Neural cell (in vitro differentiated cells): ENCODE measurements around the gene OSBPL5. TPM values are rescaled to one million over a fixed set of nuclear protein-coding genes. Genes with fewer than 3 reads are reported as not detected.

ENCODE experiments used
- H2AFZ ChIP-seq: fragments of 200-600, 300-800 bp; sonication (generic), shearing (Covaris generic); 2 replicates; pipeline ENCODE4 v1.6.0; 2014; ENCODE audit warnings: low read depth, mild to moderate bottlenecking, antibody characterized with exemption, low read length, moderate library complexity
- H3F3A ChIP-seq: fragments of 200-600 bp; shearing (Covaris generic); 2 replicates; pipeline ENCODE4 v1.6.1; 2016; ENCODE audit warnings: mild to moderate bottlenecking, moderate library complexity, mixed read lengths, antibody characterized with exemption, low read length; ENCODE audit not compliant: insufficient read depth, poor library complexity, severe bottlenecking
- H3K27ac ChIP-seq: fragments of 200-600, 300-800 bp; sonication (generic), shearing (Covaris generic); 2 replicates; pipeline ENCODE4 v1.5.1; 2014; ENCODE audit warnings: mild to moderate bottlenecking, low read length, moderate library complexity
- H3K27me3 ChIP-seq: fragments of 300-800, 200-600 bp; sonication (generic), shearing (Covaris generic); 2 replicates; pipeline ENCODE4 v1.6.0; 2014; ENCODE audit warnings: mild to moderate bottlenecking, low read depth, low read length, moderate library complexity; ENCODE audit not compliant: insufficient read depth
- H3K36me3 ChIP-seq: fragments of 300-800, 200-600 bp; sonication (generic), shearing (Covaris generic); 2 replicates; pipeline ENCODE4 v1.5.1; 2014; ENCODE audit warnings: mild to moderate bottlenecking, antibody characterized with exemption, low read length, moderate library complexity; ENCODE audit not compliant: insufficient read depth
- H3K4me2 ChIP-seq: fragments of 300-800, 200-600 bp; sonication (generic), shearing (Covaris generic); 2 replicates; pipeline ENCODE4 v1.6.0; 2014; ENCODE audit warnings: mild to moderate bottlenecking, low read length
- H3K4me3 ChIP-seq: fragments of 300-800, 200-600 bp; sonication (generic), shearing (Covaris generic); 2 replicates; pipeline ENCODE4 v1.5.1; 2014; ENCODE audit warnings: mild to moderate bottlenecking, low read length, moderate library complexity
- H3K79me2 ChIP-seq: fragments of 200-600 bp; shearing (Covaris generic); replicated peaks from 2 replicates; pipeline ENCODE4 v1.6.0; 2014; ENCODE audit warnings: mild to moderate bottlenecking, low read length, moderate library complexity; ENCODE audit not compliant: insufficient read depth
- H3K9ac ChIP-seq: fragments of 300-800, 200-600 bp; sonication (generic), shearing (Covaris generic); 2 replicates; pipeline ENCODE4 v1.6.1; 2016; ENCODE audit warnings: mild to moderate bottlenecking, low read length, mixed read lengths
- H3K9me2 ChIP-seq: fragments of 200-600 bp; shearing (Covaris generic); 2 replicates; pipeline ENCODE4 v1.6.1; 2016; ENCODE audit warnings: mild to moderate bottlenecking, low read length, mixed read lengths; ENCODE audit not compliant: insufficient read depth
- H3K9me3 ChIP-seq: fragments of 200-600, 300-800 bp; sonication (generic), shearing (Covaris generic); 2 replicates; pipeline ENCODE4 v1.6.1; 2016; ENCODE audit warnings: mild to moderate bottlenecking, mixed run types, low read length, moderate library complexity, mixed read lengths
- H4K20me1 ChIP-seq: fragments of 200-600 bp; shearing (Covaris generic); 2 replicates; pipeline ENCODE4 v1.6.1; 2016; ENCODE audit warnings: mild to moderate bottlenecking, mixed run types; ENCODE audit not compliant: insufficient read depth
- EP300 ChIP-seq: fragments of 450-650 bp; conservative IDR thresholded peaks from 2 replicates; pipeline ENCODE4 v1.6.1; 2014; ENCODE audit warnings: antibody characterized with exemption, mild to moderate bottlenecking, moderate library complexity; ENCODE audit not compliant: poor library complexity, severe bottlenecking
- EZH2 ChIP-seq: fragments of 200-600, 300-800 bp; shearing (Covaris generic), sonication (generic); IDR thresholded peaks from 2 replicates; pipeline ENCODE4 v1.6.1; 2014; ENCODE audit warnings: antibody characterized with exemption, low read length, borderline replicate concordance, mild to moderate bottlenecking; ENCODE audit not compliant: insufficient read depth, poor library complexity, severe bottlenecking
- MXI1 ChIP-seq: fragments of 450-650 bp; conservative IDR thresholded peaks from 2 replicates; pipeline ENCODE4 v1.6.1; 2014; ENCODE audit warnings: antibody characterized with exemption, mild to moderate bottlenecking; ENCODE audit not compliant: poor library complexity, severe bottlenecking
- POLR2AphosphoS5 ChIP-seq: IDR thresholded peaks from 2 replicates; pipeline ENCODE4 v1.6.1; 2012
- RAD21 ChIP-seq: fragments of 450-650 bp; conservative IDR thresholded peaks from 2 replicates; pipeline ENCODE4 v1.6.1; 2014; ENCODE audit warnings: antibody characterized with exemption, mild to moderate bottlenecking, moderate library complexity
- SMC3 ChIP-seq: fragments of 450-650 bp; conservative IDR thresholded peaks from 2 replicates; pipeline ENCODE4 v1.6.1; 2014; ENCODE audit warnings: antibody characterized with exemption, mild to moderate bottlenecking, moderate library complexity; ENCODE audit not compliant: poor library complexity
- TAF1 ChIP-seq: IDR thresholded peaks from 2 replicates; pipeline ENCODE4 v1.6.1; 2012; ENCODE audit warnings: low read depth
- polyA plus RNA-seq: library from polyadenylated mRNA; depleted of rRNA; stranded (reverse); fragments of >200 nt; gene quantifications from 2 replicates; pipeline ENCODE4 v1.2.3, GENCODE V29; 2014
- TF ChIP-seq, protein P1 (sequence below): IDR thresholded peaks from 2 replicates; pipeline ENCODE4 v1.6.1; 2012; ENCODE audit warnings: borderline replicate concordance
- TF ChIP-seq, protein P2 (sequence below): fragments of 450-650 bp; IDR thresholded peaks from 2 replicates; pipeline ENCODE4 v1.5.1; 2014; ENCODE audit warnings: antibody characterized with exemption, mild to moderate bottlenecking, moderate library complexity; ENCODE audit not compliant: poor library complexity, severe bottlenecking

OSBPL5 gene
- polyA plus RNA-seq, 1 donor from 2014 or later: 49.1 TPM

- H3K4me2 ChIP-seq: no peak overlapping the region
- no peaks in the 10 kb centered on the region for H3K9me2 ChIP-seq
- no peak overlapping the region for H3K9ac ChIP-seq
- no peak overlapping the region for H3K4me3 ChIP-seq
- H3K79me2 ChIP-seq: no peaks in the 10 kb centered on the region
- H3K27ac ChIP-seq: no peak overlapping the region
- no peaks in the 10 kb centered on the region for H3K36me3 ChIP-seq
- no peaks in the 10 kb centered on the region for H3K9me3 ChIP-seq
- no peak overlapping the region for H2AFZ ChIP-seq
- no peaks in the 10 kb centered on the region for H3F3A ChIP-seq
- TF ChIP-seq EZH2: no peak
- H4K20me1 ChIP-seq: no peaks in the 10 kb centered on the region
- no peaks in the 10 kb centered on the region for H3K27me3 ChIP-seq
Observed at GRCh38 chr11:3104961-3105790, 59.9 kb downstream of the OSBPL5 start.

DNA sequence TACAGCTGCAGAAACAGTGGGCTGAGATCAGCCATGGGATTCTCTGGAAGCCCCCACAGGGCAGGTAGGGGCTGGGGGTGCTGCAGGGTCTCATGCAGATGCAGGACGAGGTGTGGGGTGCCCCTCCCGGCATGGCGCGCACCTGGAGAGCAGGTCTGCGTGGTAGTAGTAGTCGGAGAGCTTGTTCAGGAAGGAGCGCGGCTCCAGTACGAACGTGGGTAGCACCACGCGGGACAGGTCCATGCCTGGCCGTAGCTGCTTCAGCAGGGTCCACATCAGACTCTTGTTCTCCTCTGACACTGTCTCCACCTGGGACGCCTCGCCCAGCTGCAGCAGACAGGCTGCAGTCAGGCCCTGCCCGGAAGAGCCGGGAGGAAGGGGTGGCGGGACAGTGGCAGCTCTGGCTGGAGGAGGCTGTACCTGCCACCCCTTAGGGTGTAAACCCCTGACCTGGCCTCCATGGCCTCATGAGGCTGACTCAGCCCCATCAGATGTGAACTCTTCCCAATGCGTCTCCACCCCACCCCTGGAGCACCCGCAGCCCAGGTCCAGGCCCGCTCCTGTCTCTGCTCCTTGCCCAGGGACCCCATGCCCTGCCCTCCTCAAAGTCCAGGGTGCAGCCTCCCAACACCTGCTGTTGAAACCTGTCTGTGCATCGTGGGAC is 60.9 kb downstream of the OSBPL5 start:
- no peak overlapping the region for H3K4me3 ChIP-seq
- H2AFZ ChIP-seq: no peak overlapping the region
- TF ChIP-seq EP300: no peak
- TF ChIP-seq, protein P1, sequence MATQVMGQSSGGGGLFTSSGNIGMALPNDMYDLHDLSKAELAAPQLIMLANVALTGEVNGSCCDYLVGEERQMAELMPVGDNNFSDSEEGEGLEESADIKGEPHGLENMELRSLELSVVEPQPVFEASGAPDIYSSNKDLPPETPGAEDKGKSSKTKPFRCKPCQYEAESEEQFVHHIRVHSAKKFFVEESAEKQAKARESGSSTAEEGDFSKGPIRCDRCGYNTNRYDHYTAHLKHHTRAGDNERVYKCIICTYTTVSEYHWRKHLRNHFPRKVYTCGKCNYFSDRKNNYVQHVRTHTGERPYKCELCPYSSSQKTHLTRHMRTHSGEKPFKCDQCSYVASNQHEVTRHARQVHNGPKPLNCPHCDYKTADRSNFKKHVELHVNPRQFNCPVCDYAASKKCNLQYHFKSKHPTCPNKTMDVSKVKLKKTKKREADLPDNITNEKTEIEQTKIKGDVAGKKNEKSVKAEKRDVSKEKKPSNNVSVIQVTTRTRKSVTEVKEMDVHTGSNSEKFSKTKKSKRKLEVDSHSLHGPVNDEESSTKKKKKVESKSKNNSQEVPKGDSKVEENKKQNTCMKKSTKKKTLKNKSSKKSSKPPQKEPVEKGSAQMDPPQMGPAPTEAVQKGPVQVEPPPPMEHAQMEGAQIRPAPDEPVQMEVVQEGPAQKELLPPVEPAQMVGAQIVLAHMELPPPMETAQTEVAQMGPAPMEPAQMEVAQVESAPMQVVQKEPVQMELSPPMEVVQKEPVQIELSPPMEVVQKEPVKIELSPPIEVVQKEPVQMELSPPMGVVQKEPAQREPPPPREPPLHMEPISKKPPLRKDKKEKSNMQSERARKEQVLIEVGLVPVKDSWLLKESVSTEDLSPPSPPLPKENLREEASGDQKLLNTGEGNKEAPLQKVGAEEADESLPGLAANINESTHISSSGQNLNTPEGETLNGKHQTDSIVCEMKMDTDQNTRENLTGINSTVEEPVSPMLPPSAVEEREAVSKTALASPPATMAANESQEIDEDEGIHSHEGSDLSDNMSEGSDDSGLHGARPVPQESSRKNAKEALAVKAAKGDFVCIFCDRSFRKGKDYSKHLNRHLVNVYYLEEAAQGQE: no peak
- TF ChIP-seq POLR2AphosphoS5: no peak
- TF ChIP-seq RAD21: no peak
- TF ChIP-seq MXI1: no peak
- no peak for TF ChIP-seq EZH2
- TF ChIP-seq, protein P2, sequence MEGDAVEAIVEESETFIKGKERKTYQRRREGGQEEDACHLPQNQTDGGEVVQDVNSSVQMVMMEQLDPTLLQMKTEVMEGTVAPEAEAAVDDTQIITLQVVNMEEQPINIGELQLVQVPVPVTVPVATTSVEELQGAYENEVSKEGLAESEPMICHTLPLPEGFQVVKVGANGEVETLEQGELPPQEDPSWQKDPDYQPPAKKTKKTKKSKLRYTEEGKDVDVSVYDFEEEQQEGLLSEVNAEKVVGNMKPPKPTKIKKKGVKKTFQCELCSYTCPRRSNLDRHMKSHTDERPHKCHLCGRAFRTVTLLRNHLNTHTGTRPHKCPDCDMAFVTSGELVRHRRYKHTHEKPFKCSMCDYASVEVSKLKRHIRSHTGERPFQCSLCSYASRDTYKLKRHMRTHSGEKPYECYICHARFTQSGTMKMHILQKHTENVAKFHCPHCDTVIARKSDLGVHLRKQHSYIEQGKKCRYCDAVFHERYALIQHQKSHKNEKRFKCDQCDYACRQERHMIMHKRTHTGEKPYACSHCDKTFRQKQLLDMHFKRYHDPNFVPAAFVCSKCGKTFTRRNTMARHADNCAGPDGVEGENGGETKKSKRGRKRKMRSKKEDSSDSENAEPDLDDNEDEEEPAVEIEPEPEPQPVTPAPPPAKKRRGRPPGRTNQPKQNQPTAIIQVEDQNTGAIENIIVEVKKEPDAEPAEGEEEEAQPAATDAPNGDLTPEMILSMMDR: no peak
- no peak for TF ChIP-seq TAF1
- TF ChIP-seq SMC3: no peak
- no peak overlapping the region for H3K4me2 ChIP-seq
- no peaks in the 10 kb centered on the region for H4K20me1 ChIP-seq
- no peak overlapping the region for H3K27ac ChIP-seq
- H3K9me3 ChIP-seq: no peaks in the 10 kb centered on the region
- no peaks in the 10 kb centered on the region for H3F3A ChIP-seq
- H3K36me3 ChIP-seq: no peaks in the 10 kb centered on the region
- H3K9ac ChIP-seq: no peak overlapping the region
- no peaks in the 10 kb centered on the region for H3K79me2 ChIP-seq
- no peaks in the 10 kb centered on the region for H3K27me3 ChIP-seq
- H3K9me2 ChIP-seq: no peaks in the 10 kb centered on the region
